GM21529 (cell line): ENCODE data around the gene PCP4L1.
"Not testable (repeated sequence)": the region's sequence is repeated elsewhere in the genome, so short reads cannot be mapped to it uniquely, and the experiment has no call there.

Source experiments
- ATAC-seq: cut with Tn5 transposase; IDR thresholded peaks from one replicate; pipeline ENCODE4 v1.9.1; 2021; ENCODE audit not compliant: unreplicated experiment

The PCP4L1 gene

DNA sequence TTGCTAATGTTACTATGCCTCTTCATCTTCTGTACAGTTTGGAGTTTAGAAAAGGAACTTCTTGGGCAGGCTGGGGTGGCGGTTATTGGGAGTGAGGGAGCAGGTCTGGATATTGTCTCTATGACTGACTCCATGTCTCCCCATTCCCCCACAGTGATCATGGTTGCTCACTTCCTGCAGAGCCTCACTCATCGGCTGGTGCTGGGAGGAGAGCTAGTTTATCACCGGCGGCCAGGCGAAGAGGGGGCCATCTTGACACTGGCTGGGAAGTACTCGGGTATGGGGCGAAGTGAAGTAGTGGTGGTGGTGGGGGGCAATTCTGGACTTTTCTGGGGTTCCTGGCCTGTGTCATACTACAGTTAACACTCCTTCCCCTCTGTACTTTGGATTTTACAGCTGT is 30.5 kb upstream of the PCP4L1 start:
- ATAC-seq: no peak

DNA sequence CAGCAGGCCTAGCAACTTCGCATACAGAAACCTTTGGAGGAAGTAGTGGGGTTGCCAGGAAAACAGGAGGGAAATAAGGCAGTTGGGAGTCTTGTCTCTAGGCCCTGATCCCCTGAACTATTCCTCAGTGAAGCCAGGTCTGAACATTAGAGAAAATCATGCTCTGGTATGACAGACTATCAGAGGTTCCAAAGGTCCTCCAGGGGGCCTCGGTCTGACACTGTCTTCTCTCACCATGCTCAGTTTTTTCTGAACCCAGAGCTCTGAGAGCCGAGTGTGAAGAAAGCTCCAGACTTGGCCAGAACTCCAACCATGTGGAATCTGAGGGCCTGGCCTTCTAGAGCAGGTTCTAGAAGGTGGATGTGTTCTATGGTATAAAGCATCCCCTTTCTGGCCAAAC is 28.6 kb upstream of the PCP4L1 start:
- ATAC-seq: no peak

DNA sequence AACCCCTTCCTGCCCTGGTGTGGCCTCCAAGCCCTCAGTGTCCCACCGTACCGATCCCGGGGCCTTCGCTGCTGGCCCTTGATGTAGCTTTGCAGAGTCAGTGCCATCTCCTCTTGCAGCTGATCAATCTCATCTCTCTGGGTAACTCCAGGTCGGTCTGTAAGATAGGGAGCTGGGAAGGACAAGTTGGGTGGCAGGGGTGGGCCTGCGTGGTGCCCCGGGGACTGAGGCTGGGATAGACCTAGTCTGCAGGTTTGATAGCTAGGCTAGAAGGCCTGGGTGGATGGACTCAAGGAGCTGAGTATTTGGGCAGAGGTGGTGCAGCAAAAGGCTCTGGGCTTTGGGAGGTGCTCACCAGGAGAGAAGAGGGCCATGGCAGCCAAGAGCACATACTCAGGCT is 27.8 kb upstream of the PCP4L1 start:
- ATAC-seq: no peak

DNA sequence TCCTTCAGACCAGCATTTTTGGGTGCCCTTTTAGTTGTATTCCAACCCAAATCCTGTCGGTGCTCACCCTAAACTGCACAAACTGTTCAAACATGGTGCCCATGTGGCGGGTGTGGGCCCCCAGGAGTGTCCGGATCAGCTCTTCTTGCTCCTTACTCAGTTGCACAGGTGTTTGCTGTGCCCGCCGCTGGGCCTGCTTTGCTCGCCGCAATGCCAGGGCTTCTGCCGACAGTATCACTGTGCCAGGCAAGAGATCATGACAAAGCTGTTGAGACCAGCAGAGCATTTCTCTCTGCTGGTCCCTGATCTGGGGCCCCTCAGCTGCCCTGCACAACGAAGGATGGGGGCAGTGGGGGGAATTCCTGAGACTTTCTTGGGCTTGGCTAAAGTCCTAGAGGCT is 25.4 kb upstream of the PCP4L1 start:
- ATAC-seq: no peak

DNA sequence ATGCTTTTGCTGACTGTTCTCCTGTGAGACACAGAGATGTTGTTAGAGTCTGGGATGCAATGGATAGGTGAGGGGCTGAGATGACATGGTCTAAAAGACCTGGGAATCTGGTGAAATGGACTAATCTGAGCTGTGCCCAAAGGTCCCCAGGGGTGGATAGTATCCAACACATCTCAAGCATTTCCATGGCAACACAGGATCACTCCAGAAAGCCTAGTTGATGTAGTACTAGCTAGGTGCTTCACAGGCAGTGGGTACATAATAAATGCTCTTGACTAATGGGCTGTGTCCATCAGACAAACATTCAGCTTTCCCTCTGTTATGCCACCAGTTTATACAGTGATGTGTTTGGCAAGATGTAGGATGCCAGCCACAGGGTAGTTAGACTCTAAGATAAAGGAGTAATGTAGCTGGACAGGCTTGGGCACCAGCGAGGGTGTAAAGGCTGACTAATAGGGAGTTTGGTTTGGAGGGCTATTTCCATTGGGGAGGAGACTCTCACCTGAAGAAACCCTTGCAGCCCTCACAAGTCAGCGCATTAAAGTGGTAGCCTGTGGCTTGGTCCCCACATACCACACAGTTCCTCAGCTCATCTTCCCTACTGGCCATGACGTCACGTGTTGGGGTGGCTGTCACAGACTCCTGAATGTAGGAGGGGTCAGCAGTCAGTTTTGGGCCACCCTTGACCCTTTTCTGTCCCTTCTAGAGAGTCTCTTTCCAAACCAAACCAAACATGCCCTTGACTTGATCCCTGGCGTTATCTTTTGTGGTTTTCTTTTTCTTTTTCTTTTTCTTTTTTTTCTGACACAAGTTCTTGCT is 22.4 kb upstream of the PCP4L1 start:
- no peak for ATAC-seq

DNA sequence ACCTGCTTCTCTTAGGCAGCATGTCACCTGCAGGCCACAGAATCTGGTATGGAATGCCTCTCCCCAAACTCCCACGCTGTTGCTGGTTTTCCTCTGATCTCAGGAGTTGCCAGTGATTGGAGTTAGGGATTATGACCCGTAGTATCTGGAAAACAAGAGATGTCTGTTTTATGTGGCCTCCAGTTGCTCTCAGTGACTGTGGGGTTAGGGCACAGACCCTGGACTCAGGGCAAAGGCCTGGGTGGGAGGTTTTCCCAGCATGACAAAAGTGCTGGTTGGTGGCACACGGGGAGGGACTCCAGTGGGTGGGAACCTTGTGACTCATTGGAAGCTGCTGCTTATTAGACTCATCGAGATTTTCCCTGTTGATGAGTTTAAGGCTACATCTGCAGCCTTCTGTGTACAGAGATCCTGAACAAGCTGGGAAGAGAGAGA is 20.5 kb upstream of the PCP4L1 start, which contains the start of gene NR1I3:
TSS of gene NR1I3 (minus strand) at position 165 of the 435 bp plus-strand sequence. CDS start 1,638 bp downstream, outside the sequence.
- no peak for ATAC-seq

DNA sequence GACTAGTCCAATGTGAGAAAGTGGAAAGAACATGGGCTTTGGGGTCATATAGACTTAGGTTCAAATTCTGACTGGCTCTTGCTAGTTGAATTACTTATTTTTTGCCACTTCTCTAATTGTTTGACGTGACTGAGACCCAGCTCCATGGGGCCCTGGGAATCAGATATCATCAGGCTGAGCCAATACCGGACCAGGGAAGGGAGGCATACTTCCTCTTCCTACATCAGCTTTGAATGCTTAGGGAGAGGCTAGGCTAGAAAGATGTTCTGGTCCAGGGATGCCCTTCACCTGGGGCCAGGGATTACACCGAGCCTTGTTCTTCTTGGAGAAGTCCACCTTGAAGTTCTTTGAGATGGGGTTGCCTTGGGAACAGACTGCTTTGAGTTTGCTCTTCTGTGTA is 16.9 kb upstream of the PCP4L1 start:
- no peak for ATAC-seq

DNA sequence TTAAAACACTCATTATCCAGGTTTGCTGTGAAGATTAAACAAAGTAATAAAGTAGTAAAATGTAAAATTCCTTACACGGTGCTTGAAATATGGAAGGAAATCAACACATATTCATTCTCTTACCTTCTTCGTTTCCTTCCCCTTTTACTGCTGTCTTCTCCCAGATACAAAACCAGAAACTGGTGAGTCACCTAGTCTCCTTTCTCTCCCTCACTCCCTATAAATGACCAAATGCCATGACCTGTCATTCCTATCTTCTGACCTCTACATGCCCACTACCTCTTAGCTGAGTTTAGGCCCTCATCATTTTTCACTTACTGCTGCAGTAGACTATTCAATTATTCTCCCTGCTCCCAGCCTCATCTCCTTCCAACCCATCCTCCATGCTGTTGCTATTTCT is 16.2 kb upstream of the PCP4L1 start:
- ATAC-seq: no peak

DNA sequence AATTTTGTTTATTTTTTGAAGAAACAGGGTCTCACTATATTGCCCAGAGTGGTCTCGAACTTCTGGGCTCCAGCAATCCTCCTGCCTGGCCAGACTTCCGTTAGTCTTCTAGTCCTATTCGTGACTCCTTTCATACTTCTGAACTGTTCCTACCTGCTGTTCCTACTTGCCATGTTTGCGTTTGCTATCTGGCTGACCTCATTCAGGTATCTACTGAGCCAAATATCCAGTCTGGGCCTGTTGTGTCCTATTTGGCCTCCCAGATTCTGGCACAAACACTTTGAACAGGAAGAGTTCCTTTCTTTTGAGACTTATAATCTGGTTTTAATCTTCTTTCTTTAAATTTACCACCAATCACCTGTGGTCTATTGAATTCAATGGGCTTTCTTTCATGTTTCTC is 13.7 kb upstream of the PCP4L1 start:
- no peak for ATAC-seq

DNA sequence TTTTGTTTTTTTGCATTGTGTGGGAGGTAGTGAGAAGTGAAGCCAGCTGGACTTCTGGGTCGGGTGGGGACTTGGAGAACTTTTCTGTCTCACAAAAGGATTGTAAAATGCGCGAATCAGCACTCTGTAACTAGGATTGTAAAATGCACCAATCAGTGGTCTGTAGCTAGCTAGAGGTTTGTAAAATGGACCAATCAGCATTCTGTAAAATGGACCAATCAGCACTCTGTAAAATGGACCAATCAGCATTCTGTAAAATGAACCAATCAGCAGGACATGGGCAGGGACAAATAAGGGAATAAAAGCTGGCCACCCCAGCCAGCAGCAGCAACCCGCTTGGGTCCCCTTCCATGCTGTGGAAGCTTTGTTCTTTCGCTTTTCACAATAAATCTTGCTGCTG is 8.4 kb upstream of the PCP4L1 start:
- not testable (repeated sequence) for ATAC-seq

DNA sequence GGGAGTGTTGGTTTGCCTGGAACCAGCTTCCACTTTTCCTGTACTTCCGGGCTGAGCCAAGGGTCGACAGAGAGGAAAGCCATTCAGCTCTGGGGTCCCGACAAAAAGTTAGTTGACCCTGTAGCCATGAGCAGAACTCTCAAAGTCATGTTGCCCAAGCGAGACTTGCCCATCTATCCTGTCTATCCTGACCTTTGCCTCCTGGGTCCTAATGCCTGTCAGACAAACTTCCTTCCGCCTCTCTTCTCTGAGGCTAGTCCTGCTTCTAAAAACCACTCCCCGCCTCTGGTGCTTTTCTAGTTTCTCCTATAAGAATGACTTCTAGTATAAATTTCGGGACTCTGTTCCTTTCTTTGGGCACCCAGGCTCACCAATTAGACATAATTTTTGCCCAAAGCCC is 7.7 kb upstream of the PCP4L1 start:
- no peak for ATAC-seq

DNA sequence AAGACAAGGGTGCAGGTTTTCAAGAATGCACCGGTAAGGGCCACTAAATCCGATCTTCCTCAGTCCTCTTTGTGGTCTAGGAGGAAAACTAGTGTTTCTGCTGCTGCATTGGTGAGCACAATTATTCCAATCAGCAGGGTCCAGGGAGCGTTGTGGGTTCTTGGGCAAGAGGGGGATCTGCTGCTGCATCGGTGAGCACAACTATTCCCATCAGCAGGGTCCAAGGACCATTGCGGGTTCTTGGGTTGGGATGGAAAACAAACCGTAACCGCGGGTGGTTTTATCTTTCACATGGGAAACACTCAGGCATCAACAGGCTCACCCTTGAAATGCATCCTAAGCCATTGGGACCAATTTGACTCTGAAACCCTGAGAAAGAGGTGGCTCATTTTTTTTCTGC is 7.0 kb upstream of the PCP4L1 start:
- no peak for ATAC-seq

DNA sequence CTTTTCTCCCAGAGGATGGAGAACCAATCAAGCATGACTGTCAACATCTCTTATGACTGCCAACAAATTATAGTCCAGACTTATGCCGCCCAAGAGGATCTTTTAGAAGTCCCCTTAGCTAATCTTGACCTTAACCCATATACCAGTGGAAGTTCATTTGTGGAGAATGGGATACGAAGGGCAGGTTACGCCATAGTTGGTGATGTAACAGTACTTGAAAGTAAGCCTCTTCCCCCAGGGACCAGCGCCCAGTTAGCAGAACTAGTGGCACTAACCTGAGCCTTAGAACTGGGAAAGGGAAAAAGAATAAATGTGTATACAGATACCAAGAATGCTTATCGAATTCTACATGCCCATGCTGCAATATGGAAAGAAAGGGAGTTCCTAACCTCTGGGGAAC is 3.2 kb upstream of the PCP4L1 start:
- not testable (repeated sequence) for ATAC-seq

DNA sequence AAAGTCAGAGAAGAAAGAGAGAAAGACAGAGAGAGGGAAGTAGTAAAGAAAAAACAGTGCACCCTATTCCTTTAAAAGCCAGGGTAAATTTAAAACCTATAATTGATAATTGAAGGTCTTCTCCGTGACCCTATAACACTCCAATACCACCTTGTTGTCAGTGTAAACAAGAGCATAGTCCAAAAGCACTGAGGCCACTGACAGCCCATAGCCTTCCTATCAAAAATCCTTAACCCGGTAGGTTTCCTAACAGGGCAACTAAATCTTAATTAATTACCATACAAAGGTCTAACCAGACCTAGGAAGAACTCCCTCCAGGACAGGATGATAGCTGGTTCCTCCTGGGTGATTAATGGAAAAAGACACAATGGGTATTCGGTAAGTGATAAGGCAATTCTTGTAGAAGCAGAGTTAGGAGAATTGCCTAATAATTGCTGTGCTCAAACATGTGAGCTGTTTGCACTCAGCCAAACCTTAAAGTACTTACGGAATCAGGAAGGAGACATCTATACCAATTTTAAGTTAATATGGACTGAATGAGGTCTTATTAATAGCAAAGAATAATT is 2.5 kb upstream of the PCP4L1 start:
- not testable (repeated sequence) for ATAC-seq

DNA sequence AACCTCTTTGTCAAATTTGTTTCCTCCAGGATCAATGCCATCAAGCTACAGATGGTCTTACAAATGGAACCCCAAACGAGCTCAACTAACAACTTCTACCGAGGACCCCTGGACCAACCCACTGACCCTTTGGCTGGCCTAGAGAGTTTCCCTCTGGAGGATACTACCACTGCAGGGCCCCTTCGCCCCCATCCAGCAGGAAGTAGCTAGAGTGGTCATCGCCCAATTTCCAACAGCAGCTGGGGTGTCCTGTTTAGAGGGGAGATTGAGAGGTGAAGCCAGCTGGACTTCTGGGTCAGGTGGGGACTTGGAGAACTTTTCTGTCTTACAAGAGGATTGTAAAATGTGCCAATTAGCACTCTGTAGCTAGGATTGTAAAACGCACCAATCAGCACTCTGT is 1.4 kb upstream of the PCP4L1 start:
- ATAC-seq: not testable (repeated sequence)

DNA sequence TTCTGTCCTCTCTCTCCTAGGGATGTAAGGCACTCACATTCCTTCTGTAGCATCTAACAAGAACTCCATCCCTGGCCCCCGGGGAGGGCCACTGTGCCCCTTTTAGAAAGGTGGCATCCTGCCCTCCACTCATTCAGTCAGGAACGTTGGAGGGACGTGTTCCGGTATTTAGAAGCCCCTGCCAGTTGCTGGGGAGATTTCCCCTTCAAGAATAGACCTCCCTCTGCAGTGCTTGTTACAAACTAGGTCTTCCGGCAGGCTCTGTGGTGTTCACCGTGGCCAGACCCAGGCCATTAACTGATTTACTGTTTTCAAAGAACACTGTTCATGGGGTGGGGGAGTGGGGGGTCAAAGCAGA is 779 bp downstream of the PCP4L1 start:
- ATAC-seq: no peak

DNA sequence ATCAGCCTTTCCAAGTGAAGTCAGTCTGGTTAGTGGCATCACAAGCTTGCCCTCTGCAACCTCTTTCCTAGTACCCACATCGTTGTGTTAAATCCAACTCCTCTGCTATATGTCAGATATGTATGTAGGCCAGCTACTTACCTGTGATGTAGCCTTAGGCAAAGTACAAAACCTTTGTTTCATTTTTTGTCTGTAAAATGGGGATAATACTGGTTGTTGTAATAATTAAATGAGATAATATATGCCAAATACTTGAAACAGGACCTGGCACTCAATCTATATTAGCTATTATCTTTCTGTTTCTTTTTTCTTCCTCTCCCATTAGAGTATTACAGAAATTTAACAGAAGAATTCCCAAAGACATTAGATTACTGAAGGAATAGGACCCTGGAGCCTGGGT is 1.2 kb downstream of the PCP4L1 start:
- no peak for ATAC-seq

DNA sequence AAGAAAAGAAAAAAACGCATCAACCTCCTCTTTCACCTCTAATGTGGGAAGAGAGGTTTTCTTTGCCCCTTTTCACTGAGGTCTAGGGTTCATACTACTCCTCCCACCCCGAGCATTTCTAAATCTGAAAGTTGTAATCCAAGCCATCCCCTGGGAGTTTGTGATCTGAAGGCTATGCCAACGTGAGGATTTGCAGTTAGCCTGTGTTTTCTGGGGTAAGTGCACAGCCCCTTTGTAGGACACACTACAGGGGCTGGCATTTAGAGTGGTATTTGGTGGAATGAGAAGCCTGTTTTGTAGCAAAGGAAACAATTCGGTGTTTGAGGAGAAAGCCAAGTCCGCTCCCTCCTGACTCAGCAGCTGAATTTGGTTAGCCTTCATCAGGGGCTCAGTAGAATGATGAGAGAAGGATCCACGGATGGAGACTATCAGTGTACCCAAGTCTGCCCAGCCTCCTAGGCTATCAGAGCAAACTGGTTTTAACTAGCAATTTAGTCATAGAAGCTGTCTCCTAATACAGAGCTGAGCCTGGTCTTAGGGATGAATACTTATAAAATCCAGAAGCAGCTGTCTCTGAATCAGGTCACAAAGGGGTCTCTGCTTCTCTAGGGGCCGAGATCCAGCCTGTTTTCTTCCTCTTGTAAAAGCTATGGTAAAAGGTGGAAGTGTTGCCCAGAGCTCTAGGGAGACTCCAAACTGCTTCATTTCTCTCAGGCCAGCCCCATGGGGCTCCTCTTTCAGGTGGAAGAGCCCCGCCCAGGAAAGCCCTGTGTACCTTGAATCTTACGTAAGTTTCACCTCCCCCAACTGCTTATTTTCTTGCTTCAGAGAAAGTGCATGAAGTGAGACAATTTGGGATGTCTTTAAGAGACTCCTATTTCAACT is 2.1 kb downstream of the PCP4L1 start:
- ATAC-seq: no peak

DNA sequence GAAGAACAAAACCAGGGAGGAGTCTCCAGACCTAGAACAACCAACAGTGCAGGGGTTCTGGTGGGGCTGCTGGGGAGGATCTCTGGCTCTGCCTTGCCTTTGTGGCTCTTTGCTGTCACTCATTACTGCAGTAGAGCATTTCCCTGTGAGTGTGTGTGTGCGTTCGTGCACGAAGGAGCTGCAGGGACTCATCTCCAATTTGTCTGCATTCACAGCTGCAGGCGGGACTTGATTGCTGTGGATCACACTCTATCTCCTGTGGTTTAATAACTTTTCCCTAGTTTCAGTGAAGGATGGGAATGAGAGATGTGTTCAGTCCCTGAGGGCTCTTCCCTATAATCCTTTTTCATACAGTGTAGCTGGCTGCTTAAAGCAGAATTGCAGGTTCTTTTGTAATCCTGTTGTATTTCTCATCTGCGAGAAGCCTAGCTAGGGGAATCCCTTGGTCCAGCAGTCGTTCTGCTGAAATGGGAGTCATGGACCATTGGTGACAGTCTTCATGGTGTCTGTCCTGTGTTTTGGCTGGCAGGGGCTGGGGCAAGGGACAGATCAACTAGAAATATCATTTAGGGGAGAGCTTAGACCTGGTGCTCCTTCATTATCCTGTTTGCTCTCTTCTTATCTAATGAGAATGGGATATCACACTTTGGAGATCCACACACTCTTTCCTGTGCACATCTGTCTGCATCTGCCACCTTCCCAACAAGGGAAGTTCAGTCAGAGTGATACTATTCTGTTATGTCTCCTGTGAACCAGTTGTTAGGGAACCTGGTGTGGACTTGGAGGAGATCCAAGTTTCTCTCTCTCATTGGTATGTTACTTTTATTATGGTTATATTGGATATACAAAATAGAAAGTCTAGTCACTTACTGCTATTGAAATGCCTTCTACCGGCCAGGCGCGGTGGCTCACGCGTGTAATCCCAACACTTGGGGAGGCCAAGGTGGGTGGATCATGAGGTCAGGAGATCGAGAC is 3.0 kb downstream of the PCP4L1 start:
- no peak for ATAC-seq

DNA sequence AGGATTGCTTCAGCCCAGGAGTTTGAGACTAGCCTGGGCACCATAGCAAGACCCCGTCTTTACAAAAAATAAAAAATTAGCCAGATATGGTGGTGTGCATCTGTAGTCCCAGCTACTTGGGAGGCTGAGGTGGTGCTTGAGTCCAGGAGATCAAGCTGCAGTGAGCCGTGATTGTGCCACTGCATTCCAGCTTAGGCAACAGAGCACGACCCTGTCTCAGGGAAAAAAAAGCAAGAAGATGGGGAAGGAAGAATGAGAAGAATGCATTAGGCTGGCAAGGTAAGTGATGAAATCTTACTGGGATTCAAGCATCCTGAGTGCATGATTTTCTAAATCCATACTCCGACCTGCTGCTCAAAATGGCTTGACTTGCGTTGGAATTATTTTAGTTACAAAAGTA is 6.8 kb downstream of the PCP4L1 start:
- no peak for ATAC-seq

DNA sequence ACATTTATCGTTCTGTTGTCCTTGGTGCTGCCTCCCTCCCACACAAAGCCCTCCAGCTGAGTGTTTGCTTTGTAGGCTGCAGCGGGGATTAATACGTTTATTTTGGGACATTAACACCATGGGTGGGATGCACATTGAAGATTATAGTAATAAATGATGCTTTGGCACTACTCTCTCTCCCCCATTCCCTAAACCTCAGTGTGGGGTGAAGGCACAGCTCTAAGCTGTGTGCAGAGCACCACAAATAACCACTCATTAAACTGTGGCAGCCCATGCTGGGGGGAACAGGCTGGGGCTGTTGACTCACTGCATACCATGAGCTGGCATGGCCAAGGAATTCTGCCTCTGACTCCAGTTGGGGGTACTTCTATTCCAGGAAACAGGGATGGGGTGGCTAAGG is 7.7 kb downstream of the PCP4L1 start:
- ATAC-seq: no peak
